HG03097 (cell line): Measurements from ENCODE around the gene SPRR3.

Experiments used
- ATAC-seq: cut with Tn5 transposase; IDR thresholded peaks from one replicate; pipeline ENCODE4 v1.9.1; 2021; ENCODE audit not compliant: unreplicated experiment, low FRiP score

SPRR3 gene

GRCh38 chr1:153040950-153041631 is 39.5 kb downstream of the SPRR3 start, which contains the start of gene SPRR2D:
Gene SPRR2D (minus strand): TSS chr1:153041120. CDS start chr1:153040346, 774 bp downstream.
- no peak for ATAC-seq

GRCh38 chr1:153049211-153049610 is 47.7 kb downstream of the SPRR3 start:
- ATAC-seq: no peak
